SK-N-SH treated with all-trans-retinoic acid at 6 μM for 48 hours (cell line): Measurements from ENCODE around the gene FARS2.

Experiments used
- ATAC-seq: fragments of 200-7000 bp; cut with Tn5 transposase; 3 replicates; pipeline ENCODE4 v1.9.1; 2020; ENCODE audit warnings: mild to moderate bottlenecking, moderate library complexity
- ARNTL ChIP-seq: fragments of 450-650 bp; formaldehyde crosslinking; IDR thresholded peaks from 2 replicates; pipeline ENCODE4 v1.5.0; 2020; ENCODE audit warnings: low read depth, mild to moderate bottlenecking, moderate library complexity, borderline replicate concordance
- BACH2 ChIP-seq: fragments of 250-450 bp; sonication (Bioruptor Pico); IDR thresholded peaks from 2 replicates; pipeline ENCODE4 v1.9.0; 2021; ENCODE audit warnings: mild to moderate bottlenecking, borderline replicate concordance
- CREB5 ChIP-seq: fragments of 250-450 bp; sonication (Bioruptor Pico); IDR thresholded peaks from 2 replicates; pipeline ENCODE4 v1.5.1; 2020; ENCODE audit warnings: low read depth, mild to moderate bottlenecking, moderate library complexity
- ESRRG ChIP-seq: fragments of 250-450 bp; sonication (Bioruptor Pico); IDR thresholded peaks from 2 replicates; pipeline ENCODE4 v1.6.1; 2021; ENCODE audit warnings: mild to moderate bottlenecking
- GLIS3 ChIP-seq: fragments of 250-450 bp; sonication (Bioruptor Pico); IDR thresholded peaks from 2 replicates; pipeline ENCODE4 v1.5.0; 2020; ENCODE audit warnings: mild to moderate bottlenecking, moderate library complexity
- ISL1 ChIP-seq: fragments of 250-450 bp; sonication (Bioruptor Pico); IDR thresholded peaks from 2 replicates; pipeline ENCODE4 v2.1.2; 2022; ENCODE audit warnings: mild to moderate bottlenecking, moderate library complexity
- OSR1 ChIP-seq: fragments of 250-450 bp; sonication (Bioruptor Pico); IDR thresholded peaks from 2 replicates; pipeline ENCODE4 v1.8.0; 2022; ENCODE audit warnings: moderate library complexity, mild to moderate bottlenecking, inconsistent platforms
- POU6F1 ChIP-seq: fragments of 250-450 bp; sonication (Bioruptor Pico); IDR thresholded peaks from 2 replicates; pipeline ENCODE4 v1.8.0; 2021; ENCODE audit warnings: low read depth, mild to moderate bottlenecking, moderate library complexity, borderline replicate concordance
- RARB ChIP-seq: fragments of 250-450 bp; sonication (Bioruptor Pico); IDR thresholded peaks from 2 replicates; pipeline ENCODE4 v1.8.0; 2021; ENCODE audit warnings: mild to moderate bottlenecking, moderate library complexity
- SNAI2 ChIP-seq: fragments of 250-450 bp; sonication (Bioruptor Pico); IDR thresholded peaks from 2 replicates; pipeline ENCODE4 v1.5.0; 2020; ENCODE audit warnings: mild to moderate bottlenecking, moderate library complexity
- TCF4 ChIP-seq: fragments of 250-450 bp; sonication (Bioruptor Pico); IDR thresholded peaks from 2 replicates; pipeline ENCODE4 v1.8.0; 2021; ENCODE audit warnings: mild to moderate bottlenecking, moderate library complexity, borderline replicate concordance
- TOX ChIP-seq: fragments of 250-450 bp; sonication (Bioruptor Pico); IDR thresholded peaks from 2 replicates; pipeline ENCODE4 v1.8.0; 2021; ENCODE audit warnings: mild to moderate bottlenecking, moderate library complexity, borderline replicate concordance
- TSHZ2 ChIP-seq: fragments of 250-450 bp; sonication (Bioruptor Pico); IDR thresholded peaks from 2 replicates; pipeline ENCODE4 v1.5.0; 2020; ENCODE audit warnings: mild to moderate bottlenecking, moderate library complexity
- ZC3H10 ChIP-seq: fragments of 250-450 bp; sonication (Bioruptor Pico); IDR thresholded peaks from 2 replicates; pipeline ENCODE4 v1.5.1; 2021; ENCODE audit warnings: mild to moderate bottlenecking, moderate library complexity
- ZFP3 ChIP-seq: fragments of 250-450 bp; sonication (Bioruptor Pico); IDR thresholded peaks from 2 replicates; pipeline ENCODE4 v1.5.0; 2020; ENCODE audit warnings: mild to moderate bottlenecking, moderate library complexity
- ZFP30 ChIP-seq: fragments of 450-650 bp; formaldehyde crosslinking; IDR thresholded peaks from 2 replicates; pipeline ENCODE4 v1.5.0; 2022; ENCODE audit warnings: mild to moderate bottlenecking, moderate library complexity
- ZNF565 ChIP-seq: fragments of 450-650 bp; formaldehyde crosslinking; conservative IDR thresholded peaks from 2 replicates; pipeline ENCODE4 v1.5.0; 2020; ENCODE audit warnings: low read depth, mild to moderate bottlenecking, moderate library complexity
- ZNF70 ChIP-seq: fragments of 450-650 bp; formaldehyde crosslinking; IDR thresholded peaks from 2 replicates; pipeline ENCODE4 v1.5.0; 2020; ENCODE audit warnings: mild to moderate bottlenecking, moderate library complexity
- ZNF8 ChIP-seq: fragments of 450-650 bp; formaldehyde crosslinking; IDR thresholded peaks from 2 replicates; pipeline ENCODE4 v1.5.0; 2020; ENCODE audit warnings: mild to moderate bottlenecking, moderate library complexity
- TF ChIP-seq, protein P1 (sequence below): fragments of 250-450 bp; sonication (Bioruptor Pico); IDR thresholded peaks from 2 replicates; pipeline ENCODE4 v1.5.1; 2021; ENCODE audit warnings: mild to moderate bottlenecking, moderate library complexity
- TF ChIP-seq, protein P2 (sequence below): fragments of 250-450 bp; sonication (Bioruptor Pico); IDR thresholded peaks from 2 replicates; pipeline ENCODE4 v1.8.0; 2020; ENCODE audit warnings: mild to moderate bottlenecking, moderate library complexity, borderline replicate concordance

FARS2 gene

DNA sequence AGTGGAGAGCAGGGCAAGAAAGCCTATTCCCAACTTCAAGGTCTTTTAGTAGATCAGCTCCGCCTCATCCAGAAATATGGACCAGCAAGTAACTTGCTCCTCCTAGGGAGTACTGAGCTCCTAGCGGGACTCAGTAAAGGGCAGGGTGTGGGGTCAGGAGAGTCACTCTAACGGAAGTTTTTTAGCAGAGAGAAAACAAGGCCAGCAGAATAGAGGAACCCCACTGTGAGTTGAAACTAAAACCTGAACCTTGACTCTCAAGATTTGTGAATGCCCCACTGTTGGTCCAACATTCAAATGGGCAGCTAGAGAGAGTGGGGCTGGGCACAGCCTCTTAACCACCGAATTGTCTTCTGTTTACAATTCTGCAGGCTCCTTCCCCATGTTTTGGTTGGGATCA is 244.8 kb downstream of the FARS2 start:
- ATAC-seq = no peak
- TF ChIP-seq POU6F1 (CRISPR knock-in tag) (no peak), ARNTL (no peak), TSHZ2 (no peak), SNAI2 (CRISPR knock-in tag) (no peak), GLIS3 (CRISPR knock-in tag) (no peak), ZNF70 (CRISPR knock-in tag) (no peak), TCF4 (no peak), ISL1 (CRISPR knock-in tag) (no peak), ESRRG (no peak), CREB5 (CRISPR knock-in tag) (no peak), ZFP3 (CRISPR knock-in tag) (no peak)
- TF ChIP-seq, all 23 proteins: peak for 0

DNA sequence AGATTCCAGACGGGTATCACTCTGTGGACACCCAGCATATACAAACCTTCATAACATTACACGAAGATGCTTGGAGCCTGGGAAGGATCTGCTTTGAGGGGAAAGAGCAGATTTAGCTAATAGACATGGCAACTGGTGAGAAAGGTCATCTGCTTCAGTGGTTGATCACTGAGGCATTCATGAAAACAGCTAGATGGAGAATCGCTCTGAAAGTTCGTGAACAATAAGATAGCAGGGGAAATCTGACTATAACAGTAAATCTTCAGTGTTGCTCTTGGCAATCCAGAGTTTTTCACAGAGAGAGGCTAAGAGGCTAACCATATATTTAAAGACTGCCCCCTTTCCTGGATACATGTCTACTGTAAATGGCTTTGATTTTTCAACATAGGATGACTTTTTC is 245.3 kb downstream of the FARS2 start:
- TF ChIP-seq GLIS3 (CRISPR knock-in tag) (no peak), ZNF565 (CRISPR knock-in tag) (no peak), POU6F1 (CRISPR knock-in tag) (no peak), ARNTL (no peak), ZNF70 (CRISPR knock-in tag) (no peak), ZFP3 (CRISPR knock-in tag) (no peak), CREB5 (CRISPR knock-in tag) (no peak), TCF4 (no peak), TSHZ2 (no peak), RARB (CRISPR knock-in tag) (no peak), BACH2 (CRISPR knock-in tag) (no peak), ZFP30 (no peak), TOX (CRISPR knock-in tag) (no peak), ZNF8 (no peak), OSR1 (CRISPR knock-in tag) (no peak), ZC3H10 (CRISPR knock-in tag) (no peak)
- TF ChIP-seq, protein P1, sequence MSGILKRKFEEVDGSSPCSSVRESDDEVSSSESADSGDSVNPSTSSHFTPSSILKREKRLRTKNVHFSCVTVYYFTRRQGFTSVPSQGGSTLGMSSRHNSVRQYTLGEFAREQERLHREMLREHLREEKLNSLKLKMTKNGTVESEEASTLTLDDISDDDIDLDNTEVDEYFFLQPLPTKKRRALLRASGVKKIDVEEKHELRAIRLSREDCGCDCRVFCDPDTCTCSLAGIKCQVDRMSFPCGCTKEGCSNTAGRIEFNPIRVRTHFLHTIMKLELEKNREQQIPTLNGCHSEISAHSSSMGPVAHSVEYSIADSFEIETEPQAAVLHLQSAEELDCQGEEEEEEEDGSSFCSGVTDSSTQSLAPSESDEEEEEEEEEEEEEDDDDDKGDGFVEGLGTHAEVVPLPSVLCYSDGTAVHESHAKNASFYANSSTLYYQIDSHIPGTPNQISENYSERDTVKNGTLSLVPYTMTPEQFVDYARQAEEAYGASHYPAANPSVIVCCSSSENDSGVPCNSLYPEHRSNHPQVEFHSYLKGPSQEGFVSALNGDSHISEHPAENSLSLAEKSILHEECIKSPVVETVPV (CRISPR knock-in tag) = no peak
- TF ChIP-seq, protein P2, sequence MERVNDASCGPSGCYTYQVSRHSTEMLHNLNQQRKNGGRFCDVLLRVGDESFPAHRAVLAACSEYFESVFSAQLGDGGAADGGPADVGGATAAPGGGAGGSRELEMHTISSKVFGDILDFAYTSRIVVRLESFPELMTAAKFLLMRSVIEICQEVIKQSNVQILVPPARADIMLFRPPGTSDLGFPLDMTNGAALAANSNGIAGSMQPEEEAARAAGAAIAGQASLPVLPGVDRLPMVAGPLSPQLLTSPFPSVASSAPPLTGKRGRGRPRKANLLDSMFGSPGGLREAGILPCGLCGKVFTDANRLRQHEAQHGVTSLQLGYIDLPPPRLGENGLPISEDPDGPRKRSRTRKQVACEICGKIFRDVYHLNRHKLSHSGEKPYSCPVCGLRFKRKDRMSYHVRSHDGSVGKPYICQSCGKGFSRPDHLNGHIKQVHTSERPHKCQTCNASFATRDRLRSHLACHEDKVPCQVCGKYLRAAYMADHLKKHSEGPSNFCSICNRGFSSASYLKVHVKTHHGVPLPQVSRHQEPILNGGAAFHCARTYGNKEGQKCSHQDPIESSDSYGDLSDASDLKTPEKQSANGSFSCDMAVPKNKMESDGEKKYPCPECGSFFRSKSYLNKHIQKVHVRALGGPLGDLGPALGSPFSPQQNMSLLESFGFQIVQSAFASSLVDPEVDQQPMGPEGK (CRISPR knock-in tag) = no peak
- ATAC-seq = no peak
